Type B pancreatic cell (in vitro differentiated cells): Measurements from ENCODE around the gene EFCC1. TPM values are rescaled to one million over a fixed set of nuclear protein-coding genes. Genes with fewer than 3 reads are reported as not detected.
A peak's percentile ranks its signal among the peaks of the same experiment; 100 is the strongest.

ENCODE experiments used
- DNase-seq: peaks from one replicate; pipeline ENCODE4 v3.0.0; 2021; ENCODE audit warnings: mixed read lengths; ENCODE audit not compliant: unreplicated experiment; ENCODE audit errors: extremely low spot score
- H3K27ac Mint-ChIP-seq: 2 replicates; pipeline ENCODE4 v1.8.0; 2021; ENCODE audit warnings: mild to moderate bottlenecking, mixed read lengths
- H3K27me3 Mint-ChIP-seq: 2 replicates; pipeline ENCODE4 v1.8.0; 2021; ENCODE audit warnings: mixed read lengths
- H3K36me3 Mint-ChIP-seq: 2 replicates; pipeline ENCODE4 v1.8.0; 2021; ENCODE audit warnings: mixed read lengths
- H3K4me1 Mint-ChIP-seq: one replicate; pipeline ENCODE4 v1.8.0; 2021; ENCODE audit warnings: mixed read lengths; ENCODE audit not compliant: unreplicated experiment
- H3K4me3 Mint-ChIP-seq: 2 replicates; pipeline ENCODE4 v1.8.0; 2021; ENCODE audit warnings: mild to moderate bottlenecking, mixed read lengths
- H3K9me3 Mint-ChIP-seq: 2 replicates; pipeline ENCODE4 v1.8.0; 2021; ENCODE audit warnings: mixed read lengths
- total RNA-seq: library from RNA; stranded (reverse); gene quantifications from 2 replicates; pipeline ENCODE4 v1.2.1, GENCODE V29; 2021; ENCODE audit warnings: low replicate concordance
- TF ChIP-seq, protein P1 (sequence below): fragments of 200-600 bp; sonication (generic); conservative IDR thresholded peaks from 2 replicates; pipeline ENCODE4 v1.5.0; 2021; ENCODE audit warnings: antibody characterized with exemption, mild to moderate bottlenecking

EFCC1 gene
- total RNA-seq, 1 donor from 2014 or later, result 2.2 TPM

DNA sequence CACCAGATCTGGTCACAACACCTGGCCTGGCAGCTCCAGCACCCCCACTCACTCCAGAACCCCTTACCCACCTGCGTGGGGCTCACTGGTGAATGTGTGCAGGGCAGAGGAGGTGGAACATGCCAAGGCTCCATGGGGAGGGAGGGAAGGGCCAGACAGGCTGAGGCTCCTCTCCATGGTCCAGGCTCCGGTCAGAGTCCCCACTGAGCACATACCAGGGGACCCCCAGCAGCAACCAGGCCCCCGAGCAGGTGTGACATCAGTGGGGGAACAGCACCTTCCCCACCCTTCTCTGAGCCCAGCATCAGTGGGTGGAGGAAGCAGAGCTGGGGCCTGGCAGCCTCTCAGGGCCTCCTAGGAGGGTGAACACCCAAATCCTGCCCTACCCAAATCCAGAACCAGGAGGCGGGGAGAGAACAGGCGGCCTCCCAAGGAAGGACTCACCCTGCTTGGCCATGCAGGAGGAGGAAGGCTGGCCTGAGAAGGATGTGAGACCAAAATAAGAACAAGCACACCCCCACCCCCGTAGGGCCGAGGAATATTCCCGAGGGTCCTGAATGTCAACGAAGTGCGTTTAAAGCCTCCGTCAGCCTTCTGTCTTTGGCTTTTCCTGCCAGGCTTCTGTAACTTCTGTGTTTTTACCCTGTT lies 58.3 kb downstream of the EFCC1 start:
- Mint-ChIP-seq H3K27me3 (no peaks in the 10 kb centered on the region), H3K27ac (no peak overlapping the region), H3K4me1 (peaks cover 16% of the 10 kb centered on the region), H3K36me3 (no peaks in the 10 kb centered on the region), H3K4me3 (no peak overlapping the region), H3K9me3 (no peaks in the 10 kb centered on the region)
- TF ChIP-seq, protein P1, sequence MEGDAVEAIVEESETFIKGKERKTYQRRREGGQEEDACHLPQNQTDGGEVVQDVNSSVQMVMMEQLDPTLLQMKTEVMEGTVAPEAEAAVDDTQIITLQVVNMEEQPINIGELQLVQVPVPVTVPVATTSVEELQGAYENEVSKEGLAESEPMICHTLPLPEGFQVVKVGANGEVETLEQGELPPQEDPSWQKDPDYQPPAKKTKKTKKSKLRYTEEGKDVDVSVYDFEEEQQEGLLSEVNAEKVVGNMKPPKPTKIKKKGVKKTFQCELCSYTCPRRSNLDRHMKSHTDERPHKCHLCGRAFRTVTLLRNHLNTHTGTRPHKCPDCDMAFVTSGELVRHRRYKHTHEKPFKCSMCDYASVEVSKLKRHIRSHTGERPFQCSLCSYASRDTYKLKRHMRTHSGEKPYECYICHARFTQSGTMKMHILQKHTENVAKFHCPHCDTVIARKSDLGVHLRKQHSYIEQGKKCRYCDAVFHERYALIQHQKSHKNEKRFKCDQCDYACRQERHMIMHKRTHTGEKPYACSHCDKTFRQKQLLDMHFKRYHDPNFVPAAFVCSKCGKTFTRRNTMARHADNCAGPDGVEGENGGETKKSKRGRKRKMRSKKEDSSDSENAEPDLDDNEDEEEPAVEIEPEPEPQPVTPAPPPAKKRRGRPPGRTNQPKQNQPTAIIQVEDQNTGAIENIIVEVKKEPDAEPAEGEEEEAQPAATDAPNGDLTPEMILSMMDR, result no peak
- no peak for DNase-seq

DNA sequence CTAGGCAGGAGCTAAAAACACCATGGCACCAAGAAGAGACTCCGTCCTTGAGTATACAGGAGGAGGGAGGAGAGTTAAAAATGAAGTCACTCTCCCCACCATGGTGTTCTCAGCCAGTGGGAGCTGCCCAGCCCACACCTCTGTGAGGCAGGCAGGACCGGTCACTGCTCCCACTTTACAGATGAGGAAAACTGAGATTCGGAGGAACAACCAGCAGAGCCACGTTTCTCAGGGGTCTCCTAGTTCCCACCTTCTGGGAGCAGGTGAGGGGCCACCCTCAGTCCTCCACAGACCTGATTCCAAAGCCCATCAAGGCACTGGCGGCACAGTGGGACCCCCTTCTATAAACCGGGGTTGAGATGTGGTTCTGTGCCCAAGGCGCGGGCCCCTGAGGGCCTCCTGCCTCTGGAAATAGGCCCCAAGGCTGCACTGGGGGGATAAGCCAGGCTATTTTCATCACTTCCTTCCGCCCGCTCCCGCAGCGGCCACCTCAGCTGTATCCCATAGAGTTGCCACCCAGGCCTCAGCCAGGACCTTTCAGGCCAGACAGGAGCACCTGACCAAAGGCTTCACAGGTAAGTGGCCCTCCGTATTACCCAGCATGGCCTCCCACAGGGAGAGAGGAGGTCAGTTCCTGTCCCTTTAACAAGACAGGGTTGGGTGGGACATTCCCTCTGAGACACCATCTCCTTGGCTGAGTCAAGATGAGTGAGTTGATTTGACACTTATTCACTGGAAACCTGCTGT lies 59.3 kb downstream of the EFCC1 start, which contains the start of gene GP9:
TSS of gene GP9 (plus strand) at position 504 of the 747 bp plus-strand sequence. CDS start 961 bp downstream, outside the sequence.
- DNase-seq, result no peak
- Mint-ChIP-seq H3K4me3 (no peak within 1 kb of the TSS), H3K4me1 (peaks cover 10% of the 10 kb centered on the region), H3K36me3 (no peaks in the 10 kb centered on the region), H3K27me3 (no peaks in the 10 kb centered on the region), H3K27ac (no peak within 1 kb of the TSS), H3K9me3 (no peaks in the 10 kb centered on the region)
- TF ChIP-seq, protein P1, result no peak

DNA sequence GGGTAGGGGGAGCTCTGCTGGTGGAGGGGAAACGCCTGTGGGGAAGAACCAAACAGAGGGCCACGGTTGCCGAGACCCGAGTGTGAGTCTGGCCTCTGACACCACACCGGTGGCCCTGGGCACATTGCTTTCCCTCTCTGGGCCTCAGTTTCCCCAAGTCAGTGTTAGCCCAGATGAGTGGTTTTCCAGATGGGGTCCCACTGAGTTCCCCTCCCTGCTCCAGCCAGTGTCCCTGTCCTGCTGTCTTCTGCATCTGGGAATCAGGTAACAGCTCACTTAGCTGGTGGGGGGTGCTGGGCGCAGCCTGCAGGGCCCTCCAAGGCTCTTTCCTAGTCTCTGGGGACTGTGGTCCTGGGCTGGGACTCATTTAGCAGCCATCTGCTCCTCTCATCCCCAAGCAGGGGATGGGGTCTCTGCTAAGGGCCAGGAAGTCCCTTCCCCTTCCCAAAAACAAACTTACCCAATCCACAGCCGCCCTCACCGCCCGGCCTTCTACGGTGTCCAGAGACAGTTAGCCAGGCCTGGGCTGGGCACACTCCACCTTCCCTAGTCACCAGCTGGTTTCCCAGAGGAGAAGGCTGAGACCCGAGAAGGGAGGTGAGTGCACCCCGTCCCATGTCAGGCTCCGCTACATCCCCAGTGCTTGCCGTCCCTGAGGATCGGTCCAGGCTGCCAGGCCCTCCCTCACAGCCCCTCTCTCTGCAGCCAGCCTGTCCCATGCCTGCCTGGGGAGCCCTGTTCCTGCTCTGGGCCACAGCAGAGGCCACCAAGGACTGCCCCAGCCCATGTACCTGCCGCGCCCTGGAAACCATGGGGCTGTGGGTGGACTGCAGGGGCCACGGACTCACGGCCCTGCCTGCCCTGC lies 60.2 kb downstream of the EFCC1 start:
- TF ChIP-seq, protein P1, result no peak
- Mint-ChIP-seq H3K4me3 (no peak overlapping the region), H3K27ac (no peak overlapping the region), H3K9me3 (no peaks in the 10 kb centered on the region), H3K36me3 (no peaks in the 10 kb centered on the region), H3K27me3 (no peaks in the 10 kb centered on the region), H3K4me1 (peaks cover 10% of the 10 kb centered on the region)
- no peak for DNase-seq

DNA sequence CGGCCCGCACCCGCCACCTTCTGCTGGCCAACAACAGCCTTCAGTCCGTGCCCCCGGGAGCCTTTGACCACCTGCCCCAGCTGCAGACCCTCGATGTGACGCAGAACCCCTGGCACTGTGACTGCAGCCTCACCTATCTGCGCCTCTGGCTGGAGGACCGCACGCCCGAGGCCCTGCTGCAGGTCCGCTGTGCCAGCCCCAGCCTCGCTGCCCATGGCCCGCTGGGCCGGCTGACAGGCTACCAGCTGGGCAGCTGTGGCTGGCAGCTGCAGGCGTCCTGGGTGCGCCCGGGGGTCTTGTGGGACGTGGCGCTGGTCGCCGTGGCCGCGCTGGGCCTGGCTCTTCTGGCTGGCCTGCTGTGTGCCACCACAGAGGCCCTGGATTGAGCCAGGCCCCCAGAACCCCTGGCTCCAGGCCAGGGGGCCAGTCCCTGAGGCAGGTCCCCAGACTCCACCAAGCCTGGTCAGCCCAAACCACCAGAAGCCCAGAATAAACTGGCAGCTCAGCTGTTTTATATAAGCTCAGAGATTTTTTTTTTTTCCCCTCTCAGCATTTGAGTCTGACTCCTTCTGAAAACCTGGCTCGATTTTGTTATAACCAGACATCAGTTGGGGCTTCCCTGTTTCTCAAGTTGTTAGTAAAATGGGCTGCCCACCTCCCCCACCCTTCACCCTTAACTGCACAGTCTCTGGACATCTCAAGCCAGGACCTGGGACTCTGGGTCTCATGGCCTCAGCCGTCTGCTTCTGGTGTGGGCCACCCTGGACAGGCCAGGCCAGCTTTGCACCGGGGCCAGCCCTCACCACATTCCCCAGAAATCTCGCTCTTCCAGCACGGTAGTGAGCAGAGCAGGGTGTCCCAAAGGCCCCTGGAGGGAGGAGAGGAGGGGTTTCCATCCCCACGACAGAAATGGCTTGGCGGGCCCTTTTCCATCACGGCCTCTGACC lies 61.1 kb downstream of the EFCC1 start:
- Mint-ChIP-seq H3K27ac (peak overlapping the region; percentile 8), H3K4me1 (peaks cover 10% of the 10 kb centered on the region), H3K9me3 (no peaks in the 10 kb centered on the region), H3K27me3 (no peaks in the 10 kb centered on the region), H3K4me3 (no peak overlapping the region), H3K36me3 (no peaks in the 10 kb centered on the region)
- TF ChIP-seq, protein P1, result no peak
- no peak for DNase-seq
